HepG2 (cell line): ENCODE measurements around the gene POU4F2.

Source experiments
- ATF3 ChIP-seq: sonication (generic); formaldehyde crosslinking; IDR thresholded peaks from 2 replicates; pipeline ENCODE4 v1.4.0; 2020; ENCODE audit warnings: missing genetic modification reagents
- CHCHD3 ChIP-seq: sonication (generic); formaldehyde crosslinking; IDR thresholded peaks from 2 replicates; pipeline ENCODE4 v1.8.0; 2022; ENCODE audit warnings: mild to moderate bottlenecking, missing genetic modification reagents, moderate library complexity
- KLF9 ChIP-seq: IDR thresholded peaks from 2 replicates; pipeline ENCODE4 v1.6.1; 2016; ENCODE audit warnings: low read depth
- PRDM10 ChIP-seq: sonication (generic); formaldehyde crosslinking; IDR thresholded peaks from 2 replicates; pipeline ENCODE4 v1.4.0; 2020; ENCODE audit warnings: low read depth, missing genetic modification reagents
- STAG1 ChIP-seq: sonication (generic); formaldehyde crosslinking; IDR thresholded peaks from 2 replicates; pipeline ENCODE4 v1.4.0; 2020; ENCODE audit warnings: missing genetic modification reagents
- UBTF ChIP-seq: sonication (generic); formaldehyde crosslinking; IDR thresholded peaks from 2 replicates; pipeline ENCODE4 v1.4.0; 2020; ENCODE audit warnings: mild to moderate bottlenecking, missing genetic modification reagents
- ZBTB26 ChIP-seq: IDR thresholded peaks from 2 replicates; pipeline ENCODE4 v1.6.1; 2016; ENCODE audit warnings: missing compliant biosample characterization, missing genetic modification reagents, borderline replicate concordance
- ZBTB7A ChIP-seq: sonication (generic); formaldehyde crosslinking; IDR thresholded peaks from 2 replicates; pipeline ENCODE4 v1.8.0; 2022; ENCODE audit warnings: mild to moderate bottlenecking, missing genetic modification reagents
- ZNF124 ChIP-seq: sonication (generic); formaldehyde crosslinking; IDR thresholded peaks from 2 replicates; pipeline ENCODE4 v1.4.0; 2020; ENCODE audit warnings: missing genetic modification reagents
- ZNF17 ChIP-seq: sonication (generic); formaldehyde crosslinking; IDR thresholded peaks from 2 replicates; pipeline ENCODE4 v1.5.0; 2020; ENCODE audit warnings: mild to moderate bottlenecking, missing genetic modification reagents
- ZNF687 ChIP-seq: sonication (generic); formaldehyde crosslinking; IDR thresholded peaks from 2 replicates; pipeline ENCODE4 v1.5.1; 2020; ENCODE audit warnings: mild to moderate bottlenecking, missing genetic modification reagents, moderate library complexity

- TF ChIP-seq PRDM10 (no peak), STAG1 (CRISPR knock-in tag) (no peak), CHCHD3 (no peak), KLF9 (CRISPR knock-in tag) (no peak), ZNF17 (no peak), UBTF (CRISPR knock-in tag) (no peak), ATF3 (no peak), ZBTB7A (no peak), ZNF124 (CRISPR knock-in tag) (no peak), ZBTB26 (CRISPR knock-in tag) (no peak), ZNF687 (CRISPR knock-in tag) (no peak)
These were observed 22.7 kb downstream of the POU4F2 start for GRCh38 chr4:146661367-146661766.
